Stimulated activated CD4-positive, alpha-beta T cell treated with anti-CD3 and anti-CD28 coated beads, Interleukin-12 subunit alpha, Interleukin-12 subunit beta, amount 100 ng/mL, for 48 hours (primary cell): ENCODE data around the gene TIMM23.
"Not testable (repeated sequence)": the region's sequence is repeated elsewhere in the genome, so short reads cannot be mapped to it uniquely, and the experiment has no call there.

Source experiments
- DNase-seq, 3 donors: peaks; one replicate each; pipeline ENCODE4 v3.0.0-alpha.2; 2020; ENCODE audit warnings: low read depth in 2 of 3, low spot score in 1 of 3

Gene TIMM23, protein sequence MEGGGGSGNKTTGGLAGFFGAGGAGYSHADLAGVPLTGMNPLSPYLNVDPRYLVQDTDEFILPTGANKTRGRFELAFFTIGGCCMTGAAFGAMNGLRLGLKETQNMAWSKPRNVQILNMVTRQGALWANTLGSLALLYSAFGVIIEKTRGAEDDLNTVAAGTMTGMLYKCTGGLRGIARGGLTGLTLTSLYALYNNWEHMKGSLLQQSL

DNA sequence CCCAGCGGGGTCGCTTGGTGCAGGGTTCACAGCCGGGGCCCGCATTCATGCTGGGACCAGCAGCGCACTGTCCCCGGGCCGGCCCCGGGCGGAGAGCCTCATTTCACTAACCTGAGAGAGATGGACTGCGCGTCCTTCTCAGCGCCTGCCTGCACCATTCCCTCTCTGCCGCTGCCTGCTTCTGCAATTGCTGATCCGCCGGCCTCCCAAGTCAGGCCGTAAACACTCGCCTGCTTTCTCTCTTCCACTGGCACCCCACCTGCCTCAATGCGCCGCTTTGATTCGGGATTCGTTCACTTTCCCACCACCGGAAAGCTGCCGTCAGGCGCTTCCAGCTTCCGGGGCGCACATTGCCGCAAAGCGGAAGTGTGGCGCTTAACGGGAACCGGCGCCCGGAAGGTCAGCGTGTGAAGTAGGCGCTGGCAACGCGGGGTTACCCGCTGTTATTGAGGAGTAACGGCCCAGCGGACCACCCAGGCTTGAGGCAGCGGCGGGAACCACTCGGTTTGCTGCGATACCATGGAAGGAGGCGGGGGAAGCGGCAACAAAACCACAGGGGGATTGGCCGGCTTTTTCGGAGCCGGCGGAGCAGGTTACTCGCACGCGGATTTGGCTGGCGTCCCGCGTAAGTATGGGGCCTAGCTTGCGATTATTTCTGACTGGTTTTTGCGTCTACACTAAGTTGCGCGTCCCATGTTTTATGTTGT, at the start of gene TIMM23:
TIMM23 (plus strand) TSS at position 384 of the 707 bp plus-strand sequence; CDS start at position 520, 136 bp downstream.
- DNase-seq = peak; percentile 76 to 83 (median 82)

DNA sequence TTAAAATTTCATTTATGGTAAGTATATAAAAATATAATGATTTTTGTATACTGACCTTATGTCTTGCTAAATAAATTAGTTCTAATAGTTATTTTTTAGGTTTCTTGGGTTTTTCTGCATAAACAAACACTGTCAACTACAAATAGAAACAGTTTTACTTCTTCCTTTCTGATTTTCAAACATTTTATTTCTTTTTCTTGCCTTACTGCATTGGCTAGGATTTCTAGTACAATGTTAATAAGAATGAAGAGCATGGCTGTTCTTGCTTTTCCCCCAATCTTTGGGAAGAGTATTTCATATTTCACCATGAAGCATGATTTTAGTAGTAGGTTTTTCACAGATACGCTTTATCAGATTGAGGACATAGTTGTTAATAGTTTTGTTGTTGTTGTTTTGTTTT, 45.5 kb upstream of the TIMM23 start:
- not testable (repeated sequence) for DNase-seq

DNA sequence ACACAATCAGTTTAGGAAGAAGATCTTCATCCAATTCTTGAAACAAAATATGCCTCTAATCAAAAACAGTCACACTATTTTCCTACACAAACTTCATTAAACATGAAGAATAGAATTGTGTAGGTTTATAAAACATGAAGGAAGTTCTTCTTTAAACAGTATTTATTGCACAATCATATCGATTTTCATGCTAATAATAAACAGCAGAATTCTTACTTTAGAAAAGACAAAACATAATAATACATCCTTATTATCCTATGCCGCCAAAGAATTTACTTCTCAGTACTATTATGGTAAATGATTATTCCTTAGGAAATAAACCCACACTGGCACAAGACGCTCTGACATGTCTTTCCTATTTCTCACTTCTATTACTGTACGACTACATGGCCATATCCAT, 41.0 kb upstream of the TIMM23 start:
- not testable (repeated sequence) for DNase-seq

DNA sequence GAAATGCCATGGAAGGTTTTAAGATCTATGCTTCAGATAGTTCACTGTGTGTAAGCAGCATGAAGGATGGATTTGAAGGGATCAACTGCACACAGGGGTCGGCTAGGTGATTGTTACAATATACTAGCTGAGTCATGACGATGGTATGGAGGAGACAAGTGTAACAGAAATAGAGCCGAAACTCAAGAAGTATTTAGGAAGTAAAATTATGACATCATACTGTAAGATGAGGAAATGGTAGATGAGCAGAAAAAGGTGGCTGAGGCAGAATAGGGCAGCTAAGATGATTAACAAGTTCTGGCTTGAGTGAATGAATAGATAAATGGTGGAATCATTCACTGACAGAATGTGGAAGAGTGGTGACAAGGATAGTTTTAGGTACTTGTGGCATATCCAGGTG, 37.5 kb upstream of the TIMM23 start:
- not testable (repeated sequence) for DNase-seq

DNA sequence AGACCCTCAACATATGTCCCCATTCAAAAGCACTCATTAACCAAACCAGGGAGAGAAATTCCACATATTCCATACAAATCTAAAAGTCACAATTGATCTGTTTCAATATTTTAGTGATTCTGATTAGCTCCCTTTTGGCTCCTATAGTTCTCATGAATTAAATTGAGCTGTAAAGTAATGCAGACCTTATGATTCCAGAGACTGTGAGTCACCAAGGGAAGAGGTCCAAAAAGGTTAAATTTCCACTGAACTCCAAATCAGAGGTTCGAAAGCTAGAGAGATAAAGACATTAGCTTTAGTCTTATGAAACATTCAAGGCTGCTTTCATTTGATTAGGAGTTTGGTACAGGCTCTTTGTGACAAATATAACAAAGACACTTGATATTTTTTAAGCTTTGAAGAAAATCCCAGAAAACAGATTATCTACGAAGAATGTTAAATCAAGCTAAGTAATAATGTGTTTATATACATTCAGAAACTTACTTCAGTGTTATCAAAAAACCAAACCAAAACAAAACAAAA, 33.1 kb upstream of the TIMM23 start:
- DNase-seq = not testable (repeated sequence)

DNA sequence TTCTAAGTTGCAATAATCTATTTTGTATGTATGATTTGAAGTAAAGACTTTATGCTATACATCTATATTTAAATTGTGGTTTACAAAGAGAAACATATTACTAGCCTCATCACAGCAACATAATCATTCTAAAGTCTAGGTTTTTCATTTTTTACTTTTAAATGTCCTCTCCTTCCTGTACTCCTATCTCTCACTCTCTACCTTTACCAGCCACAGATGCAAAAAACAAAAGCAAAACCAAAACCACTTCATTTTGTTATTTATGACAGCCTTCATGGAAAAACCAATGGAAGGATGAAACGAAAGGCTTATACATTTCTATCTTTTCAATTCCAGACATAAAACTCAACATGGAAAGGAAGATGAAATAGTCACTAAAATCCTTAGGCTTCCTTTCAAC, 31.1 kb upstream of the TIMM23 start:
- DNase-seq = not testable (repeated sequence)

DNA sequence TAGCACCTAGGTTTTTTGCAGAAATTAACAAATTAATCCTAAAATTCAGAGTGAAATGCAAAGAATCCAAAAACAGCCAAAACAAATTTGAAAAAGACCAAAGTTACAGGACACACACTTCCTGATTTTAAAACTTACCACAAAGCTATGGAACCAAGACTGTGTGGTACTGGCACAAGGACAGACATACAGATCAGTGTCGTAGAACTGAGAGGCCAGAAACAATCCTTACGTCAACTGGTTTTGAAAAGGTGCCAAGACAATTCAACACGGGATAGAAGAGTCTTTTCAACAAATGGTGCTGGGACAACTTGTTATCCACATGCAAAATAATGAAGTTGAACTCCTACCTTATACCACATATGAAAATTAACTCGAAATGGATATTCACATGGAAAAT, 26.8 kb upstream of the TIMM23 start:
- DNase-seq = not testable (repeated sequence)

DNA sequence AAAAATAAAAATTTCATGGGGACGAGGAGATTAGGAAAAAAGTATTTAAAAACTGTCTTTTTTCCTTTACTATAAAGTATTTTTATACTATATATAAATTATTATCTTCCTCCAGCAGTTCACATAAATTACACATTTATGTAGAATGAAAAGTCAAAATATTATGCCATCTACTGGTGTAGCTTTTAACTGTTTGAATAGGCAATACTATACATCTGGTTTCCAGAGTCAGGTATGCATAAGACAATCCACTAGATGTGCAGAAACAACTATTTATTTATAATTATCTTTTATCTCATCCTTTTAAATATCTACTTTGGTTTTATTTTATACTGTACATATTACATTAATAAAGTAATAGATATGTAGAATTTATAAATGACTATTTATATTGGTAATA, 24.9 kb upstream of the TIMM23 start:
- not testable (repeated sequence) for DNase-seq

DNA sequence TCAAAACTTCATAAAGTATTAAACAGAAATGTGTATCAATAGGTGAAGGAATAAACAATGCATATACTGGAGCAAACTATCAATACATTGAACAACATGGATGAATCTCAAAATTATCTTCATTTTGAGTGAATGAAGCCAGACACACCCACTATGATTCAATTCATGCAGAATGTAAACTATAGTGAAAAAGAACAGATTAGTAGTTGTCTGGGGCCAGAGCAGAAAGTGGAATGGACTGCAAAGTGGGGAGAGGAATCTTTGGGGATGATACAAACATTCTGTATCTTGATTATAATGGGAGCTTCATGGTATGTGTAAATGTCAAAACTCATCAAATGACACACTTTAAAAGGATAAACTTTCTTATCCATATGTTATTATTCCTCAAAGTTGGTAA, 23.5 kb upstream of the TIMM23 start:
- DNase-seq = not testable (repeated sequence)

DNA sequence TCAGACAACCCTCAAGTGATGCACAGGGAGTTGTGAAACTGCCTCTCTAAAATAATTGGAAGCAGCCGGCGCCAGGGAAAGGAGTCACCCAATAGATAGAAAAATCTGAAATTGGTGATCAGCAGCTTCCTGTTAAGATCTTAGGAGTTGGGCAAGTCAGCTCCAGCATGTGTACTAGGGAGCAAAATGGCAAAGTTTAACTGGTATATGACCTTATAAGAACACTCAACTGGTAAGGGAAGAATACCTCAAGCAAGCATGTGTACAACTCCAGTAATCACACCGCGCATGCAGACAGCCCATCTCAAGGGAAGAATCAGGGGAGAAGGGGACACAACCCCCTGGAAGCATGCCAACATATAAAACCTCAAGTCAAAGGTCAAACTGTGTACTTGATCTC, 17.9 kb upstream of the TIMM23 start:
- DNase-seq = not testable (repeated sequence)

DNA sequence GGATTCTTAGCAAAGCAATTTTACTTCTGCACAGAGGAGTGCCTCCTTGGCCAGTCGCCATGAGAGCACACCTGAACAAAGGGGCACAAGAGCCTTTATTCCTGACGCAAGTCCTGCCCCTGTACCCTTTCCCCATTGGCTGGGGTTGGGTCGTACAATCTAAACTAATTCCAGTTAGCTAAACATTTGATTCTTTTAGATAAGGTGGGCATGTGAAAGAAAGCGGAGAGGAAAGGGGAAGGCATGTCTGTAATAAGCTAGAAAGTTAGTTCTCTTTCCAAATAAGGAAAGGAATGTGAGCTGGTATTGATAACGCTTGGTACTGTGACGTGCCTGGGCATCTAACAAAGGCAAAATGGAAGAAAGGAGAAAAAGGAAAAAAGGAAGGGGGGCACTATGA, 15.7 kb upstream of the TIMM23 start:
- not testable (repeated sequence) for DNase-seq

DNA sequence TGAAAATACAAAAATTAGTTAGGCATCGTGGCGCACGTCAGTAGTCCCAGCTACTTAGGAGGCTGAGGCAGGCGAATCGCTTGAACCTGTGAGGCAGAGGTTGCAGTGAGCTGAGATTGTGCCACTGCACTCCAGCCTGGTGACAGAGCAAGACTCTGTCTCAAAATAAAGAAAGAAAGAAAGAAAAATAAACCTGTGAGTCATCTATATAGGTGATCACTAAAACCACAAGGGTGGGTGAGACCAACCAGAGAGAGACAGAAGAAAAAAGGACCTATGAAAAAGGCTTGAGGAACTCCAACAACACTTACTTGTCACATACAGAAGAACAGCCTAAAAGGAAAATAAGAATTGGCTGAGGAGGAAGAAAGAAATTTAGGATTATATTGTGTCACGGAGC, 14.4 kb upstream of the TIMM23 start:
- DNase-seq = not testable (repeated sequence)

DNA sequence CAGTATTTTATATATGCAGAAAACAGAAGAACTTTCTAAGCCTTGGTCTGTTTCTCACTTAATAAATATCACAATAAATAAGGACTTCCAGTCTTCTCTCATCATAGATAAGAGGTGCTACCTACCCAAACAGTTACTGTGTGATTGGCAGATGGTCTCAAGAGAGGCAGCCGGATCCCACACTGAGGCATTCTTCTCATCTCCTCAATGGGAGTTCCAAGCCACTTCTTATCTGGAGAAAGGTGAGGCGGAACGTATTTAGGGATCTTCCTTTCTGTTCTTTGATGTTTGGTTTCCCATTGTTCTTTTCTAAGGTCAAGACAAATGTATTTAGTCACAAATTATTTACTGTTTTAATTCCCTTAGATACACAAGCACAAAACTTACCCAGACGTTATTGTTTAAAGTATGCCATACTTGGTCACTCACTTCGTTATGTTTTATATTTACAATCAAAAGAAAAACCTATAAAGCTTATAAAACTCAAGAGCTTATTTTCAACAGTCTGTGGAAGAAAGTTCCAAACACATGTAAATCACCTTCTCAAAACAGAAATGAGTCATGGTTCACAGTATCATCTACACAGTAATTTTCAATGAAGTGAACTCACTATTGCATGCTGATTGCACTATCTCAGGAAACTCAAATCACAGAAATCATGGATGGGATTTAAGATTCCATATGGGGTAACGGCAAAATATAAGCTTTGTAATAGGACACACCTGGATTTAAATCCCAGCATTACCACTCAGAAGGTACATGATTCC, 9.4 kb upstream of the TIMM23 start:
- DNase-seq = not testable (repeated sequence)

DNA sequence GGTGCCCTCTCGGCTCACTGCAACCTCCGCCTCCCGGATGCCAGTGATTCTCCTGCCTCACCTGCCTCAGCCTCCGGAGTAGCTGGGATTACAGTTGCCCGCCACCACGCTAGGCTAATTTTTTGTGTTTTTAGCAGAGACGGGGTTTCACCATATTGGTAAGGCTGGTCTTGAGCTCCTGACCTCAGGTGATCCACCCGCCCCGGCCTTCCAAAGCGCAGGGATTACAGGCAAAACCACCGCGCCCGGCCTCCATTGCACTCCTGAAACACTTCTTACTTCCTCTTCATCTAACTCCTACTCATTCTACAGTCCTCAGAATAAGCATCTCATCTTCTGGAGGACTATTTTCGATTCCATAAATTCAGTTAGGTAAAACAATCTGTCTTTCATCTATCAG, 1.3 kb upstream of the TIMM23 start:
- DNase-seq = not testable (repeated sequence)

DNA sequence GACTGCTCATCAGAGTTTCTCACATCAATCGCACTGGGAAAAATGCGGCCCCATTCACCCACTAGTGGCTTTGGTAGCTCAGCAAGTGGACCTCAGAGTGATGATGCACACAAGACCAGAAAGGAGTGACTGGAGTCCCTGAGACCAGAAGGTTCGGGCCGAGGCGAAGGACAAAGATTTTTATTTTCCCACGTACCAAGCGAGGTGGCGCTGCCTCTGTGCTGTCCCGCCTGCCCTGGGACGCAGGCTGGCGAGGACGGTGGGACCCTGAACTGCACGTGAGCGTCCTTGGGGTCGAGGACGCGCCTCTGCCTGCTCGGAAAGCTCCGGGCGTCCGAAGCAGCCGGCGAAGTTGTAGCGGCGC, 565 bp upstream of the TIMM23 start:
- not testable (repeated sequence) for DNase-seq

DNA sequence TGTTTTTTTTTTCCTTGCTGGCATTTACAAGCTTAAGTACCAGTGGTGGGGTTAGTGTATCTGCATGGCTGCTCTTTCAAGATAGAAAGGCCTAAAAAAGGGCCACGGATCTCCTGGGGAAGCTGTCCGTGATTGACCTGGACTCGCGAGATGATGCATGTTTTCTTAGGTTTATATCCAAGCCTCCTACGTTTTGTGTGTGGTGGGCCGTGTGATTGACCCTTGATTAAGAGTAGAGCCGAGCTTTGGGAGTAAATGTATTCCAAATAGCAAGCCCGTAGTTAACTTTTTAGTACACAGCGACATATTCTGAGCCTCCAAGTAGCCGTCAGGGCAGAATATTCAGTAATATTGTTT, 502 bp downstream of the TIMM23 start:
- not testable (repeated sequence) for DNase-seq

DNA sequence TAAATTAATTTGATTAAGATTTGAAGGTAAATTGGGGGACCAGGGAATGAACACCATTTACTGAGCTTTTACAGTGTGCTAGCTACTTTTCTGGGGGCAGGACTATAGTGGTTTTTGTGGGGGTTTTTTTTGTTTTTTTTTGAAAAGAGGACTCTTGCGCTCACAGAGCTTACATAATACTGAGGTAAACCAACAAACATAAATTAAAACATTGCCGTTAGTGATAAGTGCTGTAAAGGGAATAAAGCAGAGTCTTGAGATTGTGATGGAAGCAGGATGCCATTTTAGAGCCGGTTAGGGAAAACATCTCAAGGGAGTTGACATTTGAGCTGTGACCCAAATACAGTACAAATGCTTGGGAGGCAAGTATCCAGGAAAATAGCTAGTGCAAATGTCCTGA, 1.8 kb downstream of the TIMM23 start:
- not testable (repeated sequence) for DNase-seq

DNA sequence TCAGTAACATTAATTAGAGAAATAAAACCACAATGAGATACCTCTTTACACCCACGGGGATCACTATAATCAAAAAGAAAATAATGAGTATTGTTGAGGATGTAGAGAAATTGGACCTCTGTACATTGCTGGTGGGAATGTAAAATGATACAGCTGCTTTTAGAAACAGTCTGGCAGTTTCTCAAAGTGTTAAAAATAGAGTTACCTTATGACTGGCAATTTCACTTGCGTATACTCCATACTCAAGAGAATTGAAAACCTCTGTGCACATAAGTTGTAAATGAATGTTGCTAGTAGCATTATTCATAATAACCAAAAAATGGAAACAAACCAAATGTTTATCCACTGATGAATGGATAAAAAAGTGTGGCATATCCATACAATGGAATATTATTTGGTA, 6.3 kb downstream of the TIMM23 start:
- DNase-seq = not testable (repeated sequence)

DNA sequence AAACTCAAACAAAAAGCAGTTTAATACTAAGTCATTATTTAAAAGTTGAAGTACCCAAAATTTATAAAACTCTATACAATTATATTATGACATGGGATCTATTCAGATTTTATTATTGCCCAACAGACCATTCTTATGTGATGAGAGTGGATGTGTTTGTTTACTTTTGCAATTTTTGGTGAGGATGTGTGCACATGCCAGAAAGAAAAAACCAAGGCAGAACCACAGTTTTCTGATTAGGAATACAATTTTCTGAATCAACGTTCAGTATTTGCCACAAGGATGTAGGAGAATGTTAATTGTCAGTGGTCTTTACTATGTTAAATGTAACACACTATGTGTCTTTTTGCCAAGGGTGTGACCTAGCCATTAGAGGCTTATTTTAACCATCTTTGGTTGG, 9.1 kb downstream of the TIMM23 start:
- DNase-seq = not testable (repeated sequence)

DNA sequence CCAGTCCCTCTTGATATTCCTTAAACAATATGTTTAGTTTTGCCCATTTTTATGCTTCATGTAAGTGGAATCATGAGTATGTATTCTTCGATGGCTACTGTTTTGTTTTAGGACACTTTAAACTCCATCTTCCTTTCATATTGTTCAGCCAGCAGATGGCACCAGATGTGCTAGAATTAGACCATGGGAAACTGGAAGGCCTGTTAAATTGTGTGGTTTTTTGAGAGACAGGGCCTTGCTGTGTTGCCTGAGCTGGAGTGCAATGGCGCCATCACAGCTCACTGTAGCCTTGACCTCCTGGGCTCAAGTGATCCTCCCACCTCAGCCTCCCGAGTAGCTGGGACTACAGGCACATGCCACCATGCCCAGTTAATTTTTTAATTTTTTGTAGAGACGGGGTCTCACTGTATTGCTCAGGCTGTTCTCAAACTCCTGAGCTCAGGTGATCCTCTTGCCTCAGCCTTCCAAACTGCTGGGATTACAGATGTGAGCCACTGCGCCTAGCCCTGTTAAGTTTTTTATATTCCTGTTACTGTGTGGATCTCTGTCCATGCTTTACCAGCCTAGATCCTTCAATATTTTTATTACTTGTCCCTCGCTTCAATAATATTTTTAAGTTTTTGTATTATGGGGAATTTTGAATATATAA, 11.4 kb downstream of the TIMM23 start:
- peak in 2 of 3 donors; percentile 3 to 15 for DNase-seq

DNA sequence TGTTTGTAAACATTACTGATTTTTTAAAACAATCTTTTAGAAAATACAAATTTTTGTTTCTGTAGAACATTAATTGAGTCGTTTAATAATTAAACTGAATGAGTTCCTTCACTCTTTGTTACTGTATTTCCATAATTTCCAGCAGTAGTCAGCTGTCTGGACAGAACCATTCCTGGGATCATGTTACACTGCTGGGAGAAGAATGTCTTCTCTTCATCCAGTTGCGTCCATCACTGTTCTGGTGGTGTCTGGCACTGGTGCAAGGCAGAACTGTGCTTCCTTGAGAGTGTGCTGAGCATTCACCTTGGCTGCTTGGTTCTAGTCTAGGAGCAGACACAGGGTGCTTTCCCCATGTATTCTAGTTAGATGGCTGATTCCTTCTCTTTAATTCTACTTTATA, 12.2 kb downstream of the TIMM23 start:
- not testable (repeated sequence) for DNase-seq
